Smooth muscle cell (in vitro differentiated cells): ENCODE measurements around the gene CFDP1. TPM values are rescaled to one million over a fixed set of nuclear protein-coding genes. Genes with fewer than 3 reads are reported as not detected.
"Not testable (repeated sequence)": the region's sequence is repeated elsewhere in the genome, so short reads cannot be mapped to it uniquely, and the experiment has no call there.

Experiments used
- DNase-seq: peaks from one replicate; lab custom pipeline; 2025; ENCODE audit not compliant: unreplicated experiment; lab: John Stamatoyannopoulos, UW
- H2AFZ ChIP-seq: fragments of 200-600 bp; sonication (generic); 2 replicates; pipeline ENCODE4 v1.6.0; 2016; ENCODE audit warnings: antibody characterized with exemption, low read depth, mild to moderate bottlenecking
- H3F3A ChIP-seq: fragments of 200-600 bp; sonication (generic); 2 replicates; pipeline ENCODE4 v1.6.0; 2017; ENCODE audit warnings: antibody characterized with exemption, low read depth
- H3K27ac ChIP-seq: fragments of 200-600 bp; sonication (generic); 2 replicates; pipeline ENCODE4 v1.5.1; 2016; ENCODE audit warnings: low read depth, mild to moderate bottlenecking
- H3K27me3 ChIP-seq: fragments of 200-600 bp; sonication (generic); 2 replicates; pipeline ENCODE4 v1.6.1; 2016; ENCODE audit warnings: low read depth, mild to moderate bottlenecking
- H3K36me3 ChIP-seq: fragments of 200-600 bp; sonication (generic); 2 replicates; pipeline ENCODE4 v1.5.1; 2016; ENCODE audit warnings: low read depth
- H3K4me1 ChIP-seq: fragments of 200-600 bp; sonication (generic); 2 replicates; pipeline ENCODE4 v1.5.1; 2016; ENCODE audit warnings: low read depth
- H3K4me2 ChIP-seq: fragments of 200-600 bp; sonication (generic); 2 replicates; pipeline ENCODE4 v1.6.0; 2016; ENCODE audit warnings: mild to moderate bottlenecking
- H3K4me3 ChIP-seq: fragments of 200-600 bp; sonication (generic); 2 replicates; pipeline ENCODE4 v1.5.1; 2016; ENCODE audit warnings: mild to moderate bottlenecking
- H3K79me2 ChIP-seq: fragments of 200-600 bp; sonication (generic); 2 replicates; pipeline ENCODE4 v1.6.0; 2016; ENCODE audit warnings: low read depth, mild to moderate bottlenecking
- H3K9ac ChIP-seq: fragments of 200-600 bp; sonication (generic); 2 replicates; pipeline ENCODE4 v1.6.0; 2016; ENCODE audit warnings: low read depth
- H3K9me3 ChIP-seq: fragments of 200-600 bp; sonication (generic); replicated peaks from 2 replicates; pipeline ENCODE4 v1.5.1; 2016; ENCODE audit warnings: low read depth
- H4K20me1 ChIP-seq: fragments of 200-600 bp; sonication (generic); 2 replicates; pipeline ENCODE4 v1.6.0; 2016; ENCODE audit warnings: low read depth
- WGBS: methylation state at CpG from one replicate; pipeline ENCODE4 v1.1.7; 2016; ENCODE audit warnings: low lambda C conversion rate; 5-methylcytosine and 5-hydroxymethylcytosine counted together
- polyA plus RNA-seq: library from polyadenylated mRNA; unstranded; fragments of >200 nt; fragmentation: Nextera tagmentation; extraction: Ambion mirVana; gene quantifications from 2 replicates; pipeline ENCODE4 v1.2.1, GENCODE V29; 2016
- total RNA-seq: library from RNA; depleted of rRNA; stranded (reverse); fragments of >200 nt; gene quantifications from 2 replicates; pipeline ENCODE4 v1.2.3, GENCODE V29; 2014
- TF ChIP-seq, protein P1 (sequence below): fragments of 200-600 bp; sonication (generic); IDR thresholded peaks from 2 replicates; pipeline ENCODE4 v1.5.1; 2017; ENCODE audit warnings: borderline replicate concordance, mild to moderate bottlenecking, antibody characterized with exemption; ENCODE audit not compliant: insufficient read depth, poor library complexity, severe bottlenecking

CFDP1 gene
- total and polyA plus RNA-seq, 2 experiments from 2014 or later, result 59.0 to 91.0 TPM

DNA sequence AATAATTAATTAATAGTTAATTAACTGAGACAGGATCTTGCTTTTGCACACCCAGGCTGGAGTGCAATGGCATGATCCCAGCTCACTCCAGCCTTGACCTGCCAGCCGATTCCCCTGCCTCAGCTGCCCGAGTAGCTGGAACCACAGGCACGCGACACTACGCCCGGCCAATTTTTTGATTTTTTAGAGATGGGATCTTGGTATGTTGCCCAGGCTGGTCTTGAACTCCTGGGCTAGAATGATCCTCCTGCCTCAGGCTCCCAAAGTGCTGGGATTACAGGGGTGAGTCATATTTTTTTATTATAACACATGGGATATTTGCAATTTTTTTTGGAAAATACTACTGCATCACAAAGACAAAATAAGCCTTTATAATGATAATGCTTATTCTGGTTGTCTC is 151.5 kb downstream of the CFDP1 start:
- no peaks in the 10 kb centered on the region for H4K20me1 ChIP-seq
- H3K36me3 ChIP-seq, result no peaks in the 10 kb centered on the region
- H3K4me1 ChIP-seq, result no peaks in the 10 kb centered on the region
- no peaks in the 10 kb centered on the region for H3F3A ChIP-seq
- H3K9ac ChIP-seq, result no peak overlapping the region
- H3K27ac ChIP-seq, result no peak overlapping the region
- no peak for DNase-seq
- no peak overlapping the region for H2AFZ ChIP-seq
- H3K27me3 ChIP-seq, result no peaks in the 10 kb centered on the region
- no peak overlapping the region for H3K4me2 ChIP-seq
- no peaks in the 10 kb centered on the region for H3K79me2 ChIP-seq
- H3K9me3 ChIP-seq, result no peaks in the 10 kb centered on the region
- TF ChIP-seq, protein P1, sequence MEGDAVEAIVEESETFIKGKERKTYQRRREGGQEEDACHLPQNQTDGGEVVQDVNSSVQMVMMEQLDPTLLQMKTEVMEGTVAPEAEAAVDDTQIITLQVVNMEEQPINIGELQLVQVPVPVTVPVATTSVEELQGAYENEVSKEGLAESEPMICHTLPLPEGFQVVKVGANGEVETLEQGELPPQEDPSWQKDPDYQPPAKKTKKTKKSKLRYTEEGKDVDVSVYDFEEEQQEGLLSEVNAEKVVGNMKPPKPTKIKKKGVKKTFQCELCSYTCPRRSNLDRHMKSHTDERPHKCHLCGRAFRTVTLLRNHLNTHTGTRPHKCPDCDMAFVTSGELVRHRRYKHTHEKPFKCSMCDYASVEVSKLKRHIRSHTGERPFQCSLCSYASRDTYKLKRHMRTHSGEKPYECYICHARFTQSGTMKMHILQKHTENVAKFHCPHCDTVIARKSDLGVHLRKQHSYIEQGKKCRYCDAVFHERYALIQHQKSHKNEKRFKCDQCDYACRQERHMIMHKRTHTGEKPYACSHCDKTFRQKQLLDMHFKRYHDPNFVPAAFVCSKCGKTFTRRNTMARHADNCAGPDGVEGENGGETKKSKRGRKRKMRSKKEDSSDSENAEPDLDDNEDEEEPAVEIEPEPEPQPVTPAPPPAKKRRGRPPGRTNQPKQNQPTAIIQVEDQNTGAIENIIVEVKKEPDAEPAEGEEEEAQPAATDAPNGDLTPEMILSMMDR, result no peak
- no peak overlapping the region for H3K4me3 ChIP-seq
- WGBS, result 93% methylated on average over 6 of the region's 6 CpGs

DNA sequence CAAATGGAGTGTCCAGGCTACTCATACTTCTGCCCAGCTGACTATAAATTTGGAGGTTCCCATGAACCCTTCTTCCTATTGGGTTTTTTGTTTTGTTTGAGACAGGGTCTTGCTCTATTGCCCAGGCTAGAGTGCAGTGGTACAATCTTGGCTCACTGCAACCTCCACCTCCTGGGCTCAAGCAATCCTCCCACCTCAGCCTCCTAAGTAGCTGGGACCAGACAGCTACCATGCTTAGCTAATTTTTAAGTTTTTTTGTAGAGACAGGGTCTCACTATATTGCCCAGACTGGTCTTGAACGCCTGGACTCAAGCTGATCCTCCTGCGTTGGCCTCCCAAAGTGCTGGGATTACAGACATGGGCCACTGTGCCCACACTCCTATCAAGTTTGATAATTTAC is 152.3 kb downstream of the CFDP1 start:
- not testable (repeated sequence) for H3K79me2 ChIP-seq, H3K9ac ChIP-seq, H2AFZ ChIP-seq, H3K27me3 ChIP-seq, H3K4me2 ChIP-seq, H3K4me1 ChIP-seq, H3K27ac ChIP-seq, H3K4me3 ChIP-seq, H3K36me3 ChIP-seq, H3K9me3 ChIP-seq, H4K20me1 ChIP-seq, DNase-seq, H3F3A ChIP-seq
- 100% methylated on average over 2 of the region's 2 CpGs for WGBS

GRCh38 chr16:75280331-75280804 is 152.9 kb downstream of the CFDP1 start:
- Histone ChIP-seq H3K4me3 (no peak overlapping the region), H2AFZ (no peak overlapping the region), H3F3A (no peaks in the 10 kb centered on the region), H3K9me3 (no peaks in the 10 kb centered on the region), H3K36me3 (no peaks in the 10 kb centered on the region), H4K20me1 (no peaks in the 10 kb centered on the region), H3K79me2 (no peaks in the 10 kb centered on the region), H3K4me1 (no peaks in the 10 kb centered on the region), H3K9ac (no peak overlapping the region), H3K27ac (no peak overlapping the region), H3K4me2 (no peak overlapping the region), H3K27me3 (no peaks in the 10 kb centered on the region)
- no peak for DNase-seq
- TF ChIP-seq, protein P1, result no peak
- 82% methylated on average over 8 of the region's 8 CpGs for WGBS

DNA sequence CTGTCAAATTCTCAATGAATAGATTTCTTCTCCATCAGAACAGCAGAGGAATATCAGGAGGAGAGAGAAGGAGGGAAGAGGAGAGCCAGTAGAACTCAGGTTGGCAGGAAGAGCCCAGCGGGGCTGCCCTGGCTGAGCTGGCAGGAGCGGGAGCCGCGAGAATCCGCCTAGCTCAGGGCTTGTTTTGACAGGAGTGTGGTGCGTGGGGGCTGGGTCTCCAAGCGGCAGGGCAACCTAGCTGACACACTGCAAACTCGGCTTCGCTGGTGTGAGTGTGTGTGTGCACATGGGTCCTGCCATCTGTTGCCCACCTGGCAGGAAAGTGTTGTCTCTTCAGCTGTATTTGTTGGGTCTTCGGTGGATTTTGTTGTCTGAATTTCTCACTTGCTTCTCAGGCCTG is 154.0 kb downstream of the CFDP1 start:
- WGBS, result 71% methylated on average over 10 of the region's 10 CpGs
- no peak for DNase-seq
- Histone ChIP-seq H3K36me3 (no peaks in the 10 kb centered on the region), H3K27ac (no peak overlapping the region), H3F3A (no peaks in the 10 kb centered on the region), H3K79me2 (no peaks in the 10 kb centered on the region), H3K4me3 (no peak overlapping the region), H3K27me3 (no peaks in the 10 kb centered on the region), H3K9me3 (no peaks in the 10 kb centered on the region), H4K20me1 (no peaks in the 10 kb centered on the region), H3K4me1 (no peaks in the 10 kb centered on the region), H2AFZ (no peak overlapping the region), H3K9ac (no peak overlapping the region), H3K4me2 (peak overlapping the region; percentile 54)
- TF ChIP-seq, protein P1, result no peak
